ENCODE results near the gene RPS28. TPM values are rescaled to one million over a fixed set of nuclear protein-coding genes. Genes with fewer than 3 reads are reported as not detected.
A peak's percentile ranks its signal among the peaks of the same experiment; 100 is the strongest.
"Not testable (repeated sequence)": the region's sequence is repeated elsewhere in the genome, so short reads cannot be mapped to it uniquely, and the experiment has no call there.

Gene RPS28
- total RNA-seq, 2 donors from 2014 or later = 798 to 911 TPM

- intact Hi-C loops (cut with DNase I) = no loop called here
- DNase-seq (ENCODE audit: low spot score) = no peak
These were observed 15.4 kb downstream of the RPS28 start for GRCh38 chr19:8336660-8337059.

GRCh38 chr19:8337728-8338127 is 16.4 kb downstream of the RPS28 start:
- no peak for DNase-seq (ENCODE audit: low spot score)
- intact Hi-C loops (cut with DNase I) = no loop called here

GRCh38 chr19:8338835-8339234 is 17.5 kb downstream of the RPS28 start:
- no peak for DNase-seq (ENCODE audit: low spot score)
- intact Hi-C loops (cut with DNase I) = no loop called here

- no peak for DNase-seq (ENCODE audit: low spot score)
These were observed 19.2 kb downstream of the RPS28 start for GRCh38 chr19:8340341-8341096.

GRCh38 chr19:8341504-8341903 is 20.2 kb downstream of the RPS28 start:
- intact Hi-C loops (cut with DNase I) = loop anchor here in 1 of 2 donors (10.0 kb wide), 1 partner anchor 173 kb away; the partner anchor contains the start of gene ZNF414
- DNase-seq (ENCODE audit: low spot score) = not testable (repeated sequence)

More at GRCh38 chr19:8340341-8341096, 19.2 kb downstream of the RPS28 start:
- intact Hi-C loops (cut with DNase I) = loop anchor here in 1 of 2 donors (10.0 kb wide), 1 partner anchor 174 kb away; the partner anchor contains the start of gene ZNF414

GRCh38 chr19:8342316-8342683 is 21.0 kb downstream of the RPS28 start:
- DNase-seq (ENCODE audit: low spot score) = no peak
- intact Hi-C loops (cut with DNase I) = loop anchor here in 1 of 2 donors (10.0 kb wide), 1 partner anchor 173 kb away; the partner anchor contains the start of gene ZNF414

- intact Hi-C loops (cut with DNase I) = loop anchor here in 1 of 2 donors (10.0 kb wide), 1 partner anchor 172 kb away; the partner anchor contains the start of gene ZNF414
- DNase-seq (ENCODE audit: low spot score) = peak; percentile 98
These were observed 21.6 kb downstream of the RPS28 start, which contains the start of gene KANK3 for GRCh38 chr19:8342684-8343482. Gene KANK3, minus strand, starts transcription at chr19:8343262. Its CDS starts 5,434 bp downstream, at chr19:8337828.

- no peak for DNase-seq (ENCODE audit: low spot score)
- intact Hi-C loops (cut with DNase I) = loop anchor here in 1 of 2 donors (10.0 kb wide), 1 partner anchor 171 kb away; the partner anchor contains the start of gene ZNF414
These were observed 22.2 kb downstream of the RPS28 start for GRCh38 chr19:8343483-8343844.

GRCh38 chr19:8349629-8350372 is 28.5 kb downstream of the RPS28 start:
- DNase-seq (ENCODE audit: low spot score) = not testable (repeated sequence)
- intact Hi-C loops (cut with DNase I) = loop anchor here (5.0 to 10.0 kb wide), 3 partner anchors 48 to 165 kb away; partner anchors contain the start of gene ZNF414 (in 1 of the 2)

GRCh38 chr19:8352134-8352827 is 31.0 kb downstream of the RPS28 start:
- intact Hi-C loops (cut with DNase I) = loop anchor here (5.0 kb wide), 2 partner anchors 45 to 155 kb away; no protein-coding TSS in a partner anchor
- no peak for DNase-seq (ENCODE audit: low spot score)

GRCh38 chr19:8352845-8353244 is 31.5 kb downstream of the RPS28 start:
- intact Hi-C loops (cut with DNase I) = loop anchor here (5.0 kb wide), 2 partner anchors 44 to 154 kb away; no protein-coding TSS in a partner anchor
- DNase-seq (ENCODE audit: low spot score) = not testable (repeated sequence)

- peak; percentile 89 for DNase-seq (ENCODE audit: low spot score)
These were observed 34.5 kb downstream of the RPS28 start for GRCh38 chr19:8355631-8356402.

GRCh38 chr19:8357007-8357521 is 35.8 kb downstream of the RPS28 start:
- no peak for DNase-seq (ENCODE audit: low spot score)
- intact Hi-C loops (cut with DNase I) = no loop called here

More at GRCh38 chr19:8355631-8356402, 34.5 kb downstream of the RPS28 start:
- intact Hi-C loops (cut with DNase I) = loop anchor here in 1 of 2 donors (2.0 kb wide), 1 partner anchor 41 kb away; no protein-coding TSS in a partner anchor

GRCh38 chr19:8358948-8359347 is 37.7 kb downstream of the RPS28 start:
- no peak for DNase-seq (ENCODE audit: low spot score)
- intact Hi-C loops (cut with DNase I) = no loop called here

- no peak for DNase-seq (ENCODE audit: low spot score)
- intact Hi-C loops (cut with DNase I) = no loop called here
These were observed 38.9 kb downstream of the RPS28 start for GRCh38 chr19:8360196-8360595.

- DNase-seq (ENCODE audit: low spot score) = peak; percentile 98
- intact Hi-C loops (cut with DNase I) = no loop called here
These were observed 40.9 kb downstream of the RPS28 start for GRCh38 chr19:8361921-8362793.

Data from posterior vena cava (tissue), 2 donors.